PC-9 (cell line): ENCODE data around the gene P4HA2.

ENCODE experiments used
- EZH2 ChIP-seq: fragments of 200-600 bp; sonication (generic); IDR thresholded peaks from 2 replicates; pipeline ENCODE4 v1.8.0; 2017; ENCODE audit warnings: antibody characterized with exemption, low read depth
- TF ChIP-seq, protein P1 (sequence below): fragments of 200-600 bp; sonication (generic); conservative IDR thresholded peaks from 2 replicates; pipeline ENCODE4 v1.6.1; 2017; ENCODE audit warnings: mixed run types, antibody characterized with exemption, mild to moderate bottlenecking, moderate library complexity

- TF ChIP-seq, protein P1, sequence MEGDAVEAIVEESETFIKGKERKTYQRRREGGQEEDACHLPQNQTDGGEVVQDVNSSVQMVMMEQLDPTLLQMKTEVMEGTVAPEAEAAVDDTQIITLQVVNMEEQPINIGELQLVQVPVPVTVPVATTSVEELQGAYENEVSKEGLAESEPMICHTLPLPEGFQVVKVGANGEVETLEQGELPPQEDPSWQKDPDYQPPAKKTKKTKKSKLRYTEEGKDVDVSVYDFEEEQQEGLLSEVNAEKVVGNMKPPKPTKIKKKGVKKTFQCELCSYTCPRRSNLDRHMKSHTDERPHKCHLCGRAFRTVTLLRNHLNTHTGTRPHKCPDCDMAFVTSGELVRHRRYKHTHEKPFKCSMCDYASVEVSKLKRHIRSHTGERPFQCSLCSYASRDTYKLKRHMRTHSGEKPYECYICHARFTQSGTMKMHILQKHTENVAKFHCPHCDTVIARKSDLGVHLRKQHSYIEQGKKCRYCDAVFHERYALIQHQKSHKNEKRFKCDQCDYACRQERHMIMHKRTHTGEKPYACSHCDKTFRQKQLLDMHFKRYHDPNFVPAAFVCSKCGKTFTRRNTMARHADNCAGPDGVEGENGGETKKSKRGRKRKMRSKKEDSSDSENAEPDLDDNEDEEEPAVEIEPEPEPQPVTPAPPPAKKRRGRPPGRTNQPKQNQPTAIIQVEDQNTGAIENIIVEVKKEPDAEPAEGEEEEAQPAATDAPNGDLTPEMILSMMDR, result no peak
- TF ChIP-seq EZH2, result no peak
Observed at GRCh38 chr5:132147663-132148062, 80.0 kb downstream of the P4HA2 start.
